SIG-M5 (cell line): ENCODE measurements around the gene VPS54.
A peak's percentile ranks its signal among the peaks of the same experiment; 100 is the strongest.
"Not testable (repeated sequence)": the region's sequence is repeated elsewhere in the genome, so short reads cannot be mapped to it uniquely, and the experiment has no call there.

Experiments used
- DNase-seq: peaks from one replicate; lab custom pipeline; 2025; lab: John Stamatoyannopoulos, UW

VPS54 gene

GRCh38 chr2:64023485-64024258 is 4.4 kb upstream of the VPS54 start:
- DNase-seq, result no peak

- DNase-seq, result no peak
These were observed 2.4 kb upstream of the VPS54 start for GRCh38 chr2:64021578-64021977.

GRCh38 chr2:64019975-64020528 is 824 bp upstream of the VPS54 start:
- DNase-seq, result no peak

- DNase-seq, result no peak
These were observed 536 bp downstream of the VPS54 start for GRCh38 chr2:64018701-64019082.

GRCh38 chr2:64017811-64018700 is 1.2 kb downstream of the VPS54 start:
- DNase-seq, result no peak

- no peak for DNase-seq
These were observed 3.3 kb downstream of the VPS54 start for GRCh38 chr2:64015898-64016297.

- no peak for DNase-seq
These were observed 3.8 kb downstream of the VPS54 start for GRCh38 chr2:64015391-64015790.

- DNase-seq, result no peak
These were observed 4.6 kb downstream of the VPS54 start for GRCh38 chr2:64014628-64015027.

GRCh38 chr2:64013053-64013452 is 6.2 kb downstream of the VPS54 start:
- DNase-seq, result no peak

GRCh38 chr2:64012115-64012514 is 7.1 kb downstream of the VPS54 start:
- DNase-seq, result no peak

- DNase-seq, result no peak
These were observed 10.7 kb downstream of the VPS54 start for GRCh38 chr2:64008434-64009009.

GRCh38 chr2:64007924-64008323 is 11.3 kb downstream of the VPS54 start:
- DNase-seq, result peak; percentile 22

- no peak for DNase-seq
These were observed 13.4 kb downstream of the VPS54 start for GRCh38 chr2:64005707-64006356.

GRCh38 chr2:64003239-64003638 is 16.0 kb downstream of the VPS54 start:
- no peak for DNase-seq

- no peak for DNase-seq
These were observed 17.7 kb downstream of the VPS54 start for GRCh38 chr2:64001382-64002101.

GRCh38 chr2:64000630-64001381 is 18.4 kb downstream of the VPS54 start:
- no peak for DNase-seq

- DNase-seq, result no peak
These were observed 20.2 kb downstream of the VPS54 start for GRCh38 chr2:63999049-63999448.

GRCh38 chr2:63996582-63997198 is 22.5 kb downstream of the VPS54 start:
- not testable (repeated sequence) for DNase-seq

GRCh38 chr2:63994329-63995070 is 24.7 kb downstream of the VPS54 start:
- not testable (repeated sequence) for DNase-seq
